DMS153 treated with DMSO at 0.1 percent for 48 hours (cell line): ENCODE data around the gene UBAC2.
"Not testable (repeated sequence)": the region's sequence is repeated elsewhere in the genome, so short reads cannot be mapped to it uniquely, and the experiment has no call there.

Source experiments
- DNase-seq: peaks from one replicate; lab custom pipeline; 2025; ENCODE audit not compliant: unreplicated experiment; lab: John Stamatoyannopoulos, UW

Gene UBAC2

GRCh38 chr13:99409461-99410083 is 208.9 kb downstream of the UBAC2 start:
- DNase-seq = not testable (repeated sequence)

- DNase-seq = not testable (repeated sequence)
These were observed 210.2 kb downstream of the UBAC2 start for GRCh38 chr13:99410646-99411475.

GRCh38 chr13:99412856-99413255 is 212.2 kb downstream of the UBAC2 start:
- no peak for DNase-seq

GRCh38 chr13:99414048-99414995 is 213.7 kb downstream of the UBAC2 start:
- DNase-seq = no peak

GRCh38 chr13:99415014-99415650 is 214.5 kb downstream of the UBAC2 start:
- DNase-seq = no peak

- no peak for DNase-seq
These were observed 215.2 kb downstream of the UBAC2 start for GRCh38 chr13:99415851-99416331.

- no peak for DNase-seq
These were observed 215.9 kb downstream of the UBAC2 start for GRCh38 chr13:99416411-99417121.

GRCh38 chr13:99417201-99418102 is 216.8 kb downstream of the UBAC2 start:
- DNase-seq = no peak

- no peak for DNase-seq
These were observed 217.6 kb downstream of the UBAC2 start for GRCh38 chr13:99418103-99418842.

GRCh38 chr13:99418843-99419140 is 218.1 kb downstream of the UBAC2 start:
- no peak for DNase-seq

GRCh38 chr13:99419591-99420243 is 219.1 kb downstream of the UBAC2 start:
- no peak for DNase-seq

- no peak for DNase-seq
These were observed 220.6 kb downstream of the UBAC2 start for GRCh38 chr13:99421271-99421670.

- no peak for DNase-seq
These were observed 221.3 kb downstream of the UBAC2 start for GRCh38 chr13:99421758-99422585.

- DNase-seq = no peak
These were observed 222.0 kb downstream of the UBAC2 start for GRCh38 chr13:99422586-99423220.

- no peak for DNase-seq
These were observed 225.1 kb downstream of the UBAC2 start for GRCh38 chr13:99425485-99426341.

GRCh38 chr13:99426426-99426825 is 225.8 kb downstream of the UBAC2 start:
- DNase-seq = no peak
